SU-DHL-6 (cell line): ENCODE data around the gene AGPAT3.

Experiments
- H2AFZ ChIP-seq: fragments of 200-600 bp; sonication (generic); 2 replicates; pipeline ENCODE4 v1.6.1; 2014; ENCODE audit warnings: low read depth, mild to moderate bottlenecking, moderate library complexity, mixed read lengths, antibody characterized with exemption, low read length; ENCODE audit not compliant: severe bottlenecking
- H3F3A ChIP-seq: fragments of 200-600 bp; shearing (Covaris generic); 2 replicates; pipeline ENCODE4 v1.6.0; 2016; ENCODE audit warnings: antibody characterized with exemption, mild to moderate bottlenecking; ENCODE audit not compliant: insufficient read depth
- H3K27ac ChIP-seq: fragments of 200-600 bp; sonication (generic); 2 replicates; pipeline ENCODE4 v1.5.1; 2016; ENCODE audit warnings: low read depth, mild to moderate bottlenecking, low read length, moderate library complexity, mixed read lengths
- H3K27me3 ChIP-seq: fragments of 200-600 bp; sonication (generic), shearing (Covaris generic); 2 replicates; pipeline ENCODE4 v1.6.0; 2014; ENCODE audit warnings: mild to moderate bottlenecking, low read length
- H3K36me3 ChIP-seq: fragments of 200-600 bp; sonication (generic); 2 replicates; pipeline ENCODE4 v1.6.1; 2014; ENCODE audit warnings: mild to moderate bottlenecking, low read length, mixed read lengths
- H3K4me2 ChIP-seq: fragments of 300-600, 200-600 bp; shearing (Covaris generic), sonication (generic); 2 replicates; pipeline ENCODE4 v1.6.0; 2014; ENCODE audit warnings: low read length, low read depth, mild to moderate bottlenecking; ENCODE audit not compliant: poor library complexity, severe bottlenecking
- H3K4me3 ChIP-seq: fragments of 200-600 bp; sonication (generic); 2 replicates; pipeline ENCODE4 v1.5.1; 2014; ENCODE audit warnings: antibody characterized with exemption, low read length, mild to moderate bottlenecking, mixed read lengths; ENCODE audit not compliant: insufficient read depth, poor library complexity, severe bottlenecking
- H3K79me2 ChIP-seq: fragments of 200-600 bp; sonication (generic); 2 replicates; pipeline ENCODE4 v1.6.1; 2014; ENCODE audit warnings: mild to moderate bottlenecking, low read length, moderate library complexity; ENCODE audit not compliant: insufficient read depth
- H3K9ac ChIP-seq: fragments of 200-600 bp; sonication (generic); 2 replicates; pipeline ENCODE4 v1.7.0; 2014; ENCODE audit warnings: mild to moderate bottlenecking, low read length
- H3K9me2 ChIP-seq: fragments of 200-600 bp; sonication (generic); replicated peaks from 2 replicates; pipeline ENCODE4 v1.6.1; 2014; ENCODE audit warnings: low read length; ENCODE audit not compliant: insufficient read depth
- H3K9me3 ChIP-seq: fragments of 200-600 bp; sonication (generic); 2 replicates; pipeline ENCODE4 v1.6.1; 2014; ENCODE audit warnings: low read length, mixed read lengths; ENCODE audit not compliant: insufficient read depth
- H4K20me1 ChIP-seq: fragments of 200-600 bp; sonication (generic); 2 replicates; pipeline ENCODE4 v1.6.1; 2014; ENCODE audit warnings: low read depth, mild to moderate bottlenecking, antibody characterized with exemption, low read length, moderate library complexity, mixed read lengths
- EZH2phosphoT487 ChIP-seq: fragments of 200-600 bp; sonication (generic), shearing (Covaris generic); conservative IDR thresholded peaks from 2 replicates; pipeline ENCODE4 v1.6.1; 2018; ENCODE audit warnings: mild to moderate bottlenecking, antibody characterized with exemption, low read length, moderate library complexity, mixed read lengths
- TF ChIP-seq, protein P1 (sequence below): fragments of 200-600 bp; sonication (generic); IDR thresholded peaks from one replicate; pipeline ENCODE4 v1.5.1; 2017; ENCODE audit warnings: antibody characterized with exemption, mild to moderate bottlenecking, low read length, moderate library complexity; ENCODE audit not compliant: insufficient read depth, poor library complexity, severe bottlenecking

The AGPAT3 gene

DNA sequence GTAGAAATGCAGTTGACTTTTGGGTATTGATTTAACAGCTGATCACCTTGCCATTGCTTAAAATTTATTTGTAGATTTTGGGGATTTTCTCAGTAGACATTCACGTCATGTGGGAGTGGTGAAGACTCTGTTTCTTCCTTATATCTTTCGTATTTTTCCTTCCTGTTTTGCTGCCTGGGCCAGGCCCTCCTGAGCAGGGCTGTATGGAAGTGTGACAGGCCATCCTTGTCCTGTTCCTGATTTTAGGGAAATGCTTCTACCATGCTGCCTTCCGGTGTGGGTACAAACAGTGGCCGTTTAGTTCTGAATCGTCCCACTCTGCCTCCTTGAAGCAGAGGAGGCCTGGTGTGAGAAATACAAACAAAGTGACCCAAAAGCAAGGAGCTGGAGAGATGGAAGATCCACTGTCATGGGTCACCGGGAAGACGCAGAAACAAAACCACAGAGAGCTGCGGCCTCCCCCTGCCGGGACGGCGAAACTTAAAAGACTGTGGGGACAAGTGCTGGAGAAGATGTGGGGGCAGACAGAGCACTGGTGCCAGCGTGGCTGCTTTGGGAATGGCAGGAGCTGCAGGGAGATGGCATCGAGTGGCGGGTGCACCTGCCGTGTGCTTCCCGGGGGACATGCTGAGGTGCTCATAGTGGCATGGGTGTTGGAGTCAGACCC, 7.6 kb downstream of the AGPAT3 start:
- no peak overlapping the region for H3K27ac ChIP-seq
- no peaks in the 10 kb centered on the region for H3F3A ChIP-seq
- H3K9ac ChIP-seq: no peak overlapping the region
- no peaks in the 10 kb centered on the region for H3K27me3 ChIP-seq
- H3K4me2 ChIP-seq: no peak overlapping the region
- no peak overlapping the region for H2AFZ ChIP-seq
- no peak for TF ChIP-seq EZH2phosphoT487
- TF ChIP-seq, protein P1, sequence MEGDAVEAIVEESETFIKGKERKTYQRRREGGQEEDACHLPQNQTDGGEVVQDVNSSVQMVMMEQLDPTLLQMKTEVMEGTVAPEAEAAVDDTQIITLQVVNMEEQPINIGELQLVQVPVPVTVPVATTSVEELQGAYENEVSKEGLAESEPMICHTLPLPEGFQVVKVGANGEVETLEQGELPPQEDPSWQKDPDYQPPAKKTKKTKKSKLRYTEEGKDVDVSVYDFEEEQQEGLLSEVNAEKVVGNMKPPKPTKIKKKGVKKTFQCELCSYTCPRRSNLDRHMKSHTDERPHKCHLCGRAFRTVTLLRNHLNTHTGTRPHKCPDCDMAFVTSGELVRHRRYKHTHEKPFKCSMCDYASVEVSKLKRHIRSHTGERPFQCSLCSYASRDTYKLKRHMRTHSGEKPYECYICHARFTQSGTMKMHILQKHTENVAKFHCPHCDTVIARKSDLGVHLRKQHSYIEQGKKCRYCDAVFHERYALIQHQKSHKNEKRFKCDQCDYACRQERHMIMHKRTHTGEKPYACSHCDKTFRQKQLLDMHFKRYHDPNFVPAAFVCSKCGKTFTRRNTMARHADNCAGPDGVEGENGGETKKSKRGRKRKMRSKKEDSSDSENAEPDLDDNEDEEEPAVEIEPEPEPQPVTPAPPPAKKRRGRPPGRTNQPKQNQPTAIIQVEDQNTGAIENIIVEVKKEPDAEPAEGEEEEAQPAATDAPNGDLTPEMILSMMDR: no peak
- no peaks in the 10 kb centered on the region for H4K20me1 ChIP-seq
- H3K4me3 ChIP-seq: no peak overlapping the region
- no peaks in the 10 kb centered on the region for H3K36me3 ChIP-seq
- H3K9me3 ChIP-seq: no peaks in the 10 kb centered on the region
- H3K79me2 ChIP-seq: no peaks in the 10 kb centered on the region
- H3K9me2 ChIP-seq: no peaks in the 10 kb centered on the region

DNA sequence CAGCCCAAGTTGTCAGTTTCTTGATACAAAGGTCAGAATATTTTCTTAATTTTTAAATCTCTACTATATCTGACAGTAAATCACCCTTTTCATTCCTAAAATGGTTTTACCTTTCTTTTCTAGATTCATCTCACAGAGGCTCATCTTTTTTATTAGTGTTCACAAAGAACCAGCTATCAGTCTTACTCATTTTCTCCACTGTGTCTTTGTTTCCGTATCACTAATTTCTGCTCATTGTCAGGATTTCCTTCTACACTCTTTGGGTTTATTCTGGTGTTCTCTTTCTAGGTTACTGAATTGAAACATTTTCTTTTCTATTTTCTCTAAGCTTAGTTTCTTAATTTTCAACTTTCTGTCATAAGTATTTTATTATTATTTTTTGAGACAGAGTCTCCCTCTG, 8.7 kb downstream of the AGPAT3 start:
- H3K27me3 ChIP-seq: no peaks in the 10 kb centered on the region
- H3K36me3 ChIP-seq: no peaks in the 10 kb centered on the region
- no peaks in the 10 kb centered on the region for H4K20me1 ChIP-seq
- no peaks in the 10 kb centered on the region for H3F3A ChIP-seq
- no peak overlapping the region for H3K4me2 ChIP-seq
- H3K27ac ChIP-seq: no peak overlapping the region
- no peak overlapping the region for H3K9ac ChIP-seq
- no peaks in the 10 kb centered on the region for H3K9me3 ChIP-seq
- TF ChIP-seq, protein P1: no peak
- TF ChIP-seq EZH2phosphoT487: no peak
- H2AFZ ChIP-seq: no peak overlapping the region
- H3K9me2 ChIP-seq: no peaks in the 10 kb centered on the region
- no peaks in the 10 kb centered on the region for H3K79me2 ChIP-seq
- H3K4me3 ChIP-seq: no peak overlapping the region

DNA sequence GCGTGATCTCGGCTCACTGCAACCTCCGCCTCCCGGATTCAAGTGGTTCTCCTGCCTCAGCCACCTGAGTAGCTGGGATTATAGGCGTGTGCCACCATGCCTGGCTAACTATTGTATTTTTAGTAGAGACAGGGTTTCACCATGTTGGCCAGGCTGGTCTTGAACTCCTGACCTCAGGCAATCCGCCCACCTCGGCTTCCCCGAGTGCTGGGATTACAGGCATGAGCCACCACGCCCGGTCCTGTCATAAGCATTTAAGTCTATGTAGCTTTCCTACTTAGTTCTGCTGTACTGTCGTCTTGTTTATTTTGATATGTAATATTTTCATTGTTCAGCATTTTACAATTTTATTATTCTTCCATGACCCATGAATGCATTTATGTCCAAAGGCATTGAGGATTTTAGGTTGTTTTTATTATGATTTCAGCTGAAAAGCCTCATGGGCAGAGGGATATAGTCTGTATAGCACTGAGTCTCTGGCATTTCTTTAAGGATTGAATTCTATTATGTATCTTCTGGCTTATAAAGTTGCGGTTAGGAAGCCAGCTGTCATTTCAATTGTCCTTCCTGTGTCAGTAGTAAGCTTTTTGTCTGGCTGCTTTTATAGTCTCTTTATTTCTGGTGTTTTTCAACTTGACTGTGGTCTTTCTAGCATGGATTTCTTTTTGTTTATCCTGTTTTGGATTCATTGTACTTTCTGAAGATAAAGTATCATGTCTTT, 9.2 kb downstream of the AGPAT3 start:
- H3K9ac ChIP-seq: no peak overlapping the region
- no peaks in the 10 kb centered on the region for H4K20me1 ChIP-seq
- H3F3A ChIP-seq: no peaks in the 10 kb centered on the region
- H2AFZ ChIP-seq: no peak overlapping the region
- H3K36me3 ChIP-seq: no peaks in the 10 kb centered on the region
- no peaks in the 10 kb centered on the region for H3K27me3 ChIP-seq
- H3K27ac ChIP-seq: no peak overlapping the region
- H3K79me2 ChIP-seq: no peaks in the 10 kb centered on the region
- no peaks in the 10 kb centered on the region for H3K9me2 ChIP-seq
- H3K9me3 ChIP-seq: no peaks in the 10 kb centered on the region
- no peak overlapping the region for H3K4me3 ChIP-seq
- TF ChIP-seq EZH2phosphoT487: no peak
- TF ChIP-seq, protein P1: no peak
- no peak overlapping the region for H3K4me2 ChIP-seq
